Rectal smooth muscle tissue (tissue), 1 donor: ENCODE data around the gene CDHR2.
A peak's percentile ranks its signal among the peaks of the same experiment; 100 is the strongest.

ENCODE experiments used
- H3K27ac ChIP-seq: one replicate; pipeline ENCODE4 v1.7.0; 2013; ENCODE audit warnings: low read depth, low read length, inconsistent platforms
- H3K27me3 ChIP-seq: one replicate; pipeline ENCODE4 v1.7.0; 2013; ENCODE audit warnings: low read length; ENCODE audit not compliant: control insufficient read depth, insufficient read depth
- H3K36me3 ChIP-seq: one replicate; pipeline ENCODE4 v1.7.0; 2013; ENCODE audit warnings: low read length; ENCODE audit not compliant: control insufficient read depth, insufficient read depth
- H3K4me1 ChIP-seq: one replicate; pipeline ENCODE4 v1.7.0; 2013; ENCODE audit warnings: low read length; ENCODE audit not compliant: control insufficient read depth, insufficient read depth
- H3K4me3 ChIP-seq: one replicate; pipeline ENCODE4 v1.7.0; 2013; ENCODE audit warnings: low read length
- H3K9ac ChIP-seq: one replicate; pipeline ENCODE4 v1.7.0; 2013; ENCODE audit warnings: low read length

CDHR2 gene

DNA sequence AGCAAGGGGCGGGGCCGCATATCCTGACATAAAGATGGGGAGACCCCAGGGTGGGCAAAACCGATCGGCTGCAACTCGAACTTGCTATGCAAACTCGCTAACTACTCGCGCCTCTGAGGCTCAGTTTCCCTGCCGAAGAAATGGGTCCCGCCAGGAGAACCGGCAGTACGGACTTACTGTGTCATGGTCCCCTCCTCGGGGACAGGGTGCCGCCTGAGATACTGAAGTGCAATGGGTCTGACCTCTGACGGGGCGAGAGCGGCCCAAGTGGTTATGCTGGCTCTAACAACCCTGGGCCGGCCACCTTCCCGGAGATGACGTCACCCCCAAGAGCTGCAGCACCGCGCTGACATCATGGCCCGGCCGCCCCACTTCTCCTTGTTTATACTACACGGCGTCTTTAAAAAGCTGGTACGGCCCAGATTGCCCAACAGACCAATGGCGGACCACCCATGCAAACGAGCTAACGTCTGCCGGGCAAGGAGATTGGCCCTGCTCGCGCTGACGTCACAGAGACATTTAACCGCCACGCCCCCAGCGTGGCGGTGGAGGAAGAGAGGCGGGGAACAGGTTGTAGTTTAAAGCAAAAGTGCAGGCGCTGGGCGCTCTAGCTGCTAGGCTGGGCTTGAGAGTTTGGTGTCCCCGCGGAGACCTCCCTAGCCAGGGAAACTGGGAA lies 11.4 kb upstream of the CDHR2 start:
- H3K4me3 ChIP-seq = peak overlapping the region; percentile 96
- peak overlapping the region; percentile 99 for H3K27ac ChIP-seq
- H3K27me3 ChIP-seq = no peaks in the 10 kb centered on the region
- no peaks in the 10 kb centered on the region for H3K36me3 ChIP-seq
- peak overlapping the region; percentile 95 for H3K9ac ChIP-seq
- peaks cover 24% of the 10 kb centered on the region for H3K4me1 ChIP-seq

DNA sequence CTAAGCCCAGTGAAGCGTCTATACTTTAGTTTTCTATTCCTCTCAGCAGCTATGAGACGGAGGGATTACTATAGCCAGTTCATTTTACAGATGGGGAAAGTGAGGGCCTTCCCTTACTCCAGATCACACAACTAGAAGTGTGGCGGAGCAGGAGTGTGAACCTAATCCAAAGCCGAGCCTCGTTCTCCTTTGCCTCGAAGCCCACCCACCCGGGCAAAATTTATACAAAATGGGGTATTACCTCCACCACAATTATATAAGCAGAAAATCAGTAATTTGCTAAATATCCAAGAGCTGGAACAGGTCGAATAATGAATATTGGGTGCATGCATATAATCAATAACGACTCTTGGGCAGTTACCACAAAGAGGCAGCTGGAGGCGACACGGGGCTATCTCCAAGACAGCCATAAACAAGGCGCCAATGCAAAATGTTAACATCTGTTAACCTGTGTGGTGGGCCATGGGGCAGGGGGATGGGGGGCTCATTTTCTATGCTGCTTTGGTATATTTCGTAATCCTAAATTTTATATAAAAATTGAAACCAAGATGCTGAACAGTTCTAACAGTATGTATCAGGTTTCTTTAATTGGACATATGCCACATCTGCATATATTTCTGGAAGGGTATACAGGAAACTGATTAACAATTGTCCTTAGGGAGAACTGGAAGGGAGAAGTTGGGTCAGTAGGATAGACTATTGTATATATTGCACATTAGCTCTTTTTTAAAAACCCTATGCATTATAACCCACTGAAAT lies 10.7 kb upstream of the CDHR2 start:
- H3K4me3 ChIP-seq = peak overlapping the region; percentile 31
- no peaks in the 10 kb centered on the region for H3K36me3 ChIP-seq
- peak overlapping the region; percentile 73 for H3K27ac ChIP-seq
- peaks cover 22% of the 10 kb centered on the region for H3K4me1 ChIP-seq
- H3K27me3 ChIP-seq = no peaks in the 10 kb centered on the region
- H3K9ac ChIP-seq = no peak overlapping the region

DNA sequence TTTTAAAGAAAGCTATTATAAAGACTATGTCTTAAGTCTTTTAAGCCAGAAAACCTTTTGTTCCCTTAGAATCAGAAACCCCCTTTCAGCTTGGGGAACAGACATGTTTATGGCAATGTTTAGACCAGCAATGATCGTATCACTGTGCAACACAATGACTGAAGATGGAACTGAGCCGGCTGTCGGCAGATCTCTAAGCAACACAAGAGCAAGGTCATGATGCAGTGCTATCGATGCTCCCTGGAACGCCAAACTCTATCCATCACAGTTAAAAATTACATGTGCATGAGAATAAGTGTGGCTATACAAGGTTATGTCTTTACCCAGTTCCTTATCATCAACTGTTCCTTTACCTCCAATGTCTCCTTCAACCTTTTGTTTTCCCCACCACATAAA lies 10.2 kb upstream of the CDHR2 start:
- H3K4me1 ChIP-seq = peaks cover 17% of the 10 kb centered on the region
- H3K36me3 ChIP-seq = no peaks in the 10 kb centered on the region
- no peaks in the 10 kb centered on the region for H3K27me3 ChIP-seq
- no peak overlapping the region for H3K27ac ChIP-seq
- no peak overlapping the region for H3K4me3 ChIP-seq
- no peak overlapping the region for H3K9ac ChIP-seq

DNA sequence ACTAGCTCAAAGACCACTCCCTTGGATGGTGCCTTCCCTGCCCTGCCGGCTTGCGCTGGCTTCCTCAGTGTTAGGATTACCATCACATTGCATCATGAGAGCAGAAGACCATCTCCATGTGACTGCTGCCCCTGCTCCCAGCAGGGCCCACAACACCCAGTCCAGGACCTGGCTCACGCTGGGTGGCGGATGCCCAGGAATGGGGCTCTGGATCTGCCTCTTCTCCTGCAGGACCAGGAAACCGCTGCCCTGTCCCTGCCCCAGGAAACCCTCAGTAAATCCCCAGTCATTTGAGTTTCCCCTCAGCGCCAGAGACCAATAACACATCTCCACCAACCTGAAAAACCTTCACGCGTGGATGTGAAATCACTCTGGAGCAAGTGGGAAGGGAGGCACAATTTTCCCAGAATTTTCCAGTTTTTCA lies 8.7 kb upstream of the CDHR2 start:
- Histone ChIP-seq H3K36me3 (no peaks in the 10 kb centered on the region), H3K9ac (no peak overlapping the region), H3K4me1 (peaks cover 2% of the 10 kb centered on the region), H3K27me3 (no peaks in the 10 kb centered on the region), H3K27ac (no peak overlapping the region), H3K4me3 (no peak overlapping the region)

DNA sequence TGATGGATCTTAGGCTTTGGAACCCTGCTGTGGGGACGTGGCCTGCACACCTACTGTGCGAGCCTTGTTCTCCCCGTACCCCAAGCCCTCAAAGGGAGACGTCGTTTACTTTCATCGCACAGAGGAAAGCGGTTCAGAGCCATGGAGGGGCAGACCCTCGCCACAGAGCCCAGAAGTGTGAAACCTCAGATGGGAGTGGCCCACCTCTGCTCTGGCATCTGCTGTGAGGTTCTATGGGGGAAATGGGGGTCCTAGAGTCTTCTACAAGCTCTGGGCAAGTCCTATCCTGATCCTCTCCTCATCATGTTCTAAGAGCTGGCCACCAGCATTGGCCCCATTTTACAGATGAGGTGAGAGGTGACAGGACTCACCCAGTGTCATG lies 8.2 kb upstream of the CDHR2 start:
- no peaks in the 10 kb centered on the region for H3K36me3 ChIP-seq
- no peak overlapping the region for H3K27ac ChIP-seq
- no peaks in the 10 kb centered on the region for H3K4me1 ChIP-seq
- H3K4me3 ChIP-seq = no peak overlapping the region
- H3K9ac ChIP-seq = no peak overlapping the region
- H3K27me3 ChIP-seq = no peaks in the 10 kb centered on the region

DNA sequence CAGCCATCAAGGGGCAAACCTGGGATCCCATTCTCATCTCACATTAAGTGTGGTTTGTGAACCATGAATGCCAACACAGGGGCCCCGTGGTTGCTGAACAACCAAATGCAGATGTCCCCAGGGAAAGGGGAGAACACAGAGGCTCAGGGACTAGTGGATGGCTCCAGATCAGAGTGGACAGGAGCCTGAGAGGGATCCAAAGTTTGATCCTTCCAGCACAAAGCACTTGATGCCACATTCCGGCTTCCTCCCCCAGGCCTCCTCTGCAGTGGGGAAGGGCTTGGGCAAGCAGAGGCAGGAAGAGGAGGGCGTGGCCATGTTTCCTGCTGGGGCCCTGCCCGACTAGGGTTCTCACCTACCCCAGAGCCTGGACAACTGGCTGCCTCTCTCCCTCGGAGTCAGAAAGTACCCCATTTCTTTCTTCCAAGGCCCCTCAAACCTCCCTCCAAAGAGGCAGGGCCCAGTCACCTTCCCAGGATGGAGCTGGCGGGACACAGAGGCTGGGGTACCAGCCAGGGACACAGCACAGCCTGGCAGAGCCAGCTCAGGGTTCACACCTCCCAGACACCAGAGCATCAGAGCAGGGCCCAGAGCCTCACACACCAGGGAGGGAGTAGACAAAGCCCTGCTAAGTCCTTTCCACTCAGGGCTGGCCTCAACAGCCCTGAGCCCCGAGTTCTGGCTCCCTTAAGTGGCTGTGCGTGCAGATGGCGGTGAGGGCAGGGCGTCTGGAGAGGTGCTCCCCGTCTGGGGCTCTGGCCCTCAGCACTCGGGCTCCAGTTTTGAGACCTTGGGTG lies 7.6 kb upstream of the CDHR2 start:
- Histone ChIP-seq H3K36me3 (no peaks in the 10 kb centered on the region), H3K27me3 (no peaks in the 10 kb centered on the region), H3K9ac (peak overlapping the region; percentile 11), H3K27ac (no peak overlapping the region), H3K4me1 (no peaks in the 10 kb centered on the region), H3K4me3 (peak overlapping the region; percentile 5)

DNA sequence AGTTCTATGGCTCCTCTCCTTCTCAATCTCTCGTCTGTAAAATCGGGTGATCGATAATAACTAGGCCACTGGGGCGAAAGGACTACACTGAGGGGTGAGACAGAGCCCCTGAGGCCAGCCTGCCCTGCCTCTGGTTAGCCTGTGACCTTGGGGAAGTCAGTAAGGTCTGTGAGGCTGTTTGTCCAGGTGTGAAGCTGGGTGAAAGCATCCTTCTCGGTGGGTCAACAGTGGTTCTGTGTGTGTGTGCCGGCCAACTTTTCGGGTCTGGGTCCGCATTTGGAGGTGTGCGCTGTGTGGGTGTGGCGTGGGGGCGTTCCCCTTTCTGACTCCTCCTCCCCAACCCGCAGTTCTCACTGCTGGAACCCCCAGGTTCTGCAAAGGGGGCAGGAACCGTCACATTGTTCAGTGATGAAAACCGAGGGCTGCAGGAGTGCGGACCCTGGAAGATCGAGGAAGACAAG lies 7.0 kb upstream of the CDHR2 start:
- Histone ChIP-seq H3K36me3 (no peaks in the 10 kb centered on the region), H3K27ac (peak overlapping the region; percentile 59), H3K27me3 (no peaks in the 10 kb centered on the region), H3K9ac (peak overlapping the region; percentile 38), H3K4me3 (peak overlapping the region; percentile 93), H3K4me1 (no peaks in the 10 kb centered on the region)

DNA sequence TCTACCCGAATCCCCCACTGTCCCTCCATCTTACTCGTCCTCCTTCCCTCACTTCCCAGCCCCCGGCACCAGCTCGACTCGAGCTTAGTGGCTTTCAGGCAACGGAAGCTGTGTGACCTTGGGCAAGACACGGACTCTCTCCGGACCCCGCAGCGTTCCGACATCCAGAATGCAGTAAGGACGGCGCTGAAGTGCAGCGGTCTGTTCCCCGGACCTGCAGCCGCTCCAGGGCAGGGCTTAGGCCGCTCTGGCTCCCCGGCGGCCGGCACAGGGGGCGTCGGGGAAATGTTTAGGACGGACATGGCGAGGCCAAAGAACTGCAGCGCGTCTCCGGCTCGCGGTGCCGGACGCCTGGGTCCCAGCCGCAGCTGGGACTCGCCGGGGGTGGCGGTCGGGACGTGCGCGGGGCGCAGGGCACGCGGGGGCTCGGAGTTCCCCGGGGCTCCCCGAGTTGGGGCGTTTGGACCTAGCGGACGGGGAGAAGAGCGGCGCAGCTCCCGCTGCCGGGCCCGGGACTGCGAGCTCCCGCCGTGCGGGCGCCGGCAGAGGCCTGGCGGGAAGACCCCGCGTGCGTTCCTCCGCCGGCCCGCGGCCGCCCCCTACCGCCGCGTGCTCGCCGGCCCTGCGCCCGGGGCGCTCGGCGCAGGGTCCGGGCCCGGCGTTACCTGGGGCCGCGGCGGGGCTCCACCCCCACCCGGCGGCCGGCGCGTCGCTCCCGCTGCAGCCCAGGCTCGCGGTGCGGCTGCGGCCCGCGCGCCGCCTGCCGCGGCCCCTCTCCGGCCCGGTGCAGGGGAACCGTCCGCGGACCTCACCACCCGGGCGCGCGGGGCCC lies 6.3 kb upstream of the CDHR2 start:
- peak overlapping the region; percentile 38 for H3K9ac ChIP-seq
- no peaks in the 10 kb centered on the region for H3K4me1 ChIP-seq
- H3K27me3 ChIP-seq = no peaks in the 10 kb centered on the region
- peak overlapping the region; percentile 90 for H3K27ac ChIP-seq
- H3K36me3 ChIP-seq = no peaks in the 10 kb centered on the region
- peak overlapping the region; percentile 93 for H3K4me3 ChIP-seq

DNA sequence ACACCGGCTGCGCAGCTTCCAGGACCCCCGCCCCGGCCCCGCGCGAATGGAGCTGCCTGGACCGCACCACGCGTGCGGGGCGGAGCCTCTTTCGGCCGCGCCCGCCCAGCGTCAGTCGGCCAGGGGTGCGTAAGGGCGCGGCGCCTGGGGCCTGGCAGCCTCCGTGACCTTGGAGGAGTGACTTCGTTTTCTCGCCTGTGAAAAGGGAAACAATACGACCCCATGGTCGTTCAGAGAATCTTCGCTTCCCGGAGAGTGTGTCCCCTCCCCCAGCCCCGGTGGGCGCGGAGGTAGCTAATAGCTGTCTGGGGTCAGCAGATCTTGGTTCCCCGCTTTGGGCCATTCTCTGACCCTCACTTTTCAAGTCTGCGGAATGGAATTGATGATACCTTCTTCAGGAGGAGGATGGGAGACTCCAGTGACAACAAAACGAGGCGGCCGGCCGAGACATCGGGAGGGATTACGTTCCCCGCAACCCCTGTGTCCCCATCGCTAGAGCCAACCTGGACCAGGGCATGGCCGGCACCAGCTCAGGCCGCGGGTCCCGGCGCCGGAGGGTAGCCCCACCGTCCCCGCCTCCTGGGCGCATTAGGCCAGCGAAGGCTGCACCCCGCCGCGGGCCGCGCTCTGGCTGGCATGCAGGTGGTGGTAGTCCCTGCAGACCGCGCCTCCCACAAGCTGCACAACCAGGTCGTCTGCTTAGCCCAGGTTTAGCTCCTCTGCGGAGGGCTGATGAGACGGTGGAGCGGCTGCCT lies 5.5 kb upstream of the CDHR2 start:
- no peaks in the 10 kb centered on the region for H3K27me3 ChIP-seq
- H3K36me3 ChIP-seq = no peaks in the 10 kb centered on the region
- H3K4me3 ChIP-seq = peak overlapping the region; percentile 93
- no peaks in the 10 kb centered on the region for H3K4me1 ChIP-seq
- peak overlapping the region; percentile 89 for H3K9ac ChIP-seq
- H3K27ac ChIP-seq = peak overlapping the region; percentile 90

DNA sequence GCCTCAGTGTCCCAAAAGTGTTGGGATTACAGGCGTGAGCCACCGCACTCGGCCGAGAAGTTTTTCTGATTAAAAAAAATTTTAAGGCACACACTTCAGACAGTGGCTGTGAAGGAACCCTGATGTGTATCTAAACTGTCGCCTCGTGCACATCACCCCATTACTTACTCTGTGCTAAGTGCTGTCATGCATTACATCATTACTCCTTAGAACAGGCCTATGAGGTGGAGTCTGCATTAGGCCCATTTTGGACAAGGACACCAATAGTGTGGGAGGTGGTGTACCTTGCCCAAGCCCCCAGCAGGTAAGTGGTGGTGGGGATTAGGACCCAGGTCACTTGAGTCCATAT lies 3.8 kb upstream of the CDHR2 start:
- peak overlapping the region; percentile 22 for H3K4me3 ChIP-seq
- H3K27me3 ChIP-seq = no peaks in the 10 kb centered on the region
- H3K4me1 ChIP-seq = no peaks in the 10 kb centered on the region
- no peak overlapping the region for H3K27ac ChIP-seq
- peak overlapping the region; percentile 35 for H3K9ac ChIP-seq
- no peaks in the 10 kb centered on the region for H3K36me3 ChIP-seq

DNA sequence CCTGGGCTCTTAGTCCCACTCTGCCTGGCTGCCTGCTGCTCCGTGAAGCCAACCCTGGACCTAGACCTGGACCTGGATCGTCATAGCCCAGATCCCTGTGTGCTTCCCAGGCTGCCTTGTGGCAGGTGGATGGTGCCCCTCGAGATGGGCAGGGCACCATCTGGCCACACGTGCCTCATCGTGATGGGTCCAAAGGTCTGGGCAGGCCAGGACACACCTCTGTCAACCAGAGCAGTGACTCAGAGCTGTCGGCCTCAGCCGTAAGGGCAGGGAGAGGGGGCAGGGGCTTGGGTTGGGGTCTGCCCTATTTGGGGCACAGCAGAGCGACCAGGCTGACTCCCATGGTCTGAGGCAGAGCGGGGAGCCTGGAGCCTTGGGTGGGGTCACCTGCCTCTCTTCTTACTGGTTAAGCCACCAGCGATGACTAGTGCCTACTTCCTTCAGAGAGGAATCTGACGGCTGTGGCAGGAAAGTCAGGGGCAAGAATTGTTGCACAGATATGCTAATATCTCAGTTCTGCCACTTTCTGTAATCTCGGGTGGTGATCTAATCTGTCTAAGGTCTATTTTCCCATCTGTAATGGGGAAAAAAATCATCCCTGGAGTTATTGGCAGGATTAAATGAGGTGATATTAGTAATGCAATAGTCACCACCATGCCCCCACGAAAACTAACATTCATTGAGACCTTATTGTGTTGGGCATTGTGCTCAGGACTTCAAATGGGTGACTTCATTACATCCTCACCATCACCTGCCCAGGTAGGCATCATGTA lies 3.2 kb upstream of the CDHR2 start:
- Histone ChIP-seq H3K9ac (peak overlapping the region; percentile 35), H3K4me1 (no peaks in the 10 kb centered on the region), H3K27me3 (no peaks in the 10 kb centered on the region), H3K4me3 (no peak overlapping the region), H3K36me3 (no peaks in the 10 kb centered on the region), H3K27ac (no peak overlapping the region)
